ENCODE data around the gene KLC4.
"Not testable (repeated sequence)": the region's sequence is repeated elsewhere in the genome, so short reads cannot be mapped to it uniquely, and the experiment has no call there.

KLC4 gene

GRCh38 chr6:43090559-43090956 lies 31.1 kb downstream of the KLC4 start:
- no peak for DNase-seq (ENCODE audit: low read depth in 2 of 2, low spot score in 1 of 2)

GRCh38 chr6:43091020-43091419 lies 31.6 kb downstream of the KLC4 start:
- DNase-seq (ENCODE audit: low read depth in 2 of 2, low spot score in 1 of 2): no peak

- DNase-seq (ENCODE audit: low read depth in 2 of 2, low spot score in 1 of 2): no peak
Measured at GRCh38 chr6:43091436-43091991, 32.1 kb downstream of the KLC4 start.

- no peak for DNase-seq (ENCODE audit: low read depth in 2 of 2, low spot score in 1 of 2)
Measured at GRCh38 chr6:43092635-43093034, 33.2 kb downstream of the KLC4 start.

- DNase-seq (ENCODE audit: low read depth in 2 of 2, low spot score in 1 of 2): no peak
Measured at GRCh38 chr6:43093436-43094289, 34.2 kb downstream of the KLC4 start.

- no peak for DNase-seq (ENCODE audit: low read depth in 2 of 2, low spot score in 1 of 2)
Measured at GRCh38 chr6:43095939-43096338, 36.5 kb downstream of the KLC4 start.

GRCh38 chr6:43096451-43097097 lies 37.1 kb downstream of the KLC4 start:
- DNase-seq (ENCODE audit: low read depth in 2 of 2, low spot score in 1 of 2): no peak

GRCh38 chr6:43097098-43097489 lies 37.7 kb downstream of the KLC4 start:
- no peak for DNase-seq (ENCODE audit: low read depth in 2 of 2, low spot score in 1 of 2)

GRCh38 chr6:43097502-43097901 lies 38.1 kb downstream of the KLC4 start:
- DNase-seq (ENCODE audit: low read depth in 2 of 2, low spot score in 1 of 2): no peak

- DNase-seq (ENCODE audit: low read depth in 2 of 2, low spot score in 1 of 2): no peak
Measured at GRCh38 chr6:43101497-43101896, 42.1 kb downstream of the KLC4 start.

GRCh38 chr6:43103253-43103876 lies 43.9 kb downstream of the KLC4 start:
- DNase-seq (ENCODE audit: low read depth in 2 of 2, low spot score in 1 of 2): no peak

- DNase-seq (ENCODE audit: low read depth in 2 of 2, low spot score in 1 of 2): no peak
Measured at GRCh38 chr6:43105538-43106222, 46.2 kb downstream of the KLC4 start.

GRCh38 chr6:43107344-43108062 lies 48.1 kb downstream of the KLC4 start:
- no peak for DNase-seq (ENCODE audit: low read depth in 2 of 2, low spot score in 1 of 2)

- DNase-seq (ENCODE audit: low read depth in 2 of 2, low spot score in 1 of 2): no peak
Measured at GRCh38 chr6:43113431-43114260, 54.2 kb downstream of the KLC4 start.

- no peak for DNase-seq (ENCODE audit: low read depth in 2 of 2, low spot score in 1 of 2)
Measured at GRCh38 chr6:43115365-43115764, 55.9 kb downstream of the KLC4 start.

- DNase-seq (ENCODE audit: low read depth in 2 of 2, low spot score in 1 of 2): not testable (repeated sequence)
Measured at GRCh38 chr6:43117466-43117865, 58.0 kb downstream of the KLC4 start.

- no peak for DNase-seq (ENCODE audit: low read depth in 2 of 2, low spot score in 1 of 2)
Measured at GRCh38 chr6:43119482-43119881, 60.1 kb downstream of the KLC4 start.

- no peak for DNase-seq (ENCODE audit: low read depth in 2 of 2, low spot score in 1 of 2)
Measured at GRCh38 chr6:43120101-43120763, 60.8 kb downstream of the KLC4 start.

Data from stimulated activated CD8-positive, alpha-beta memory T cell treated with anti-CD3 and anti-CD28 coated beads, Interleukin-4, amount 100 ng/mL, for 1 hour (primary cell).